ENCODE data around the gene ACVR1. TPM values are rescaled to one million over a fixed set of nuclear protein-coding genes. Genes with fewer than 3 reads are reported as not detected.

The ACVR1 gene
- 8.4 TPM for polyA plus RNA-seq (2013, experiment 1 of 2)
- 8.4 TPM for polyA plus RNA-seq (2013, experiment 2 of 2)

DNA sequence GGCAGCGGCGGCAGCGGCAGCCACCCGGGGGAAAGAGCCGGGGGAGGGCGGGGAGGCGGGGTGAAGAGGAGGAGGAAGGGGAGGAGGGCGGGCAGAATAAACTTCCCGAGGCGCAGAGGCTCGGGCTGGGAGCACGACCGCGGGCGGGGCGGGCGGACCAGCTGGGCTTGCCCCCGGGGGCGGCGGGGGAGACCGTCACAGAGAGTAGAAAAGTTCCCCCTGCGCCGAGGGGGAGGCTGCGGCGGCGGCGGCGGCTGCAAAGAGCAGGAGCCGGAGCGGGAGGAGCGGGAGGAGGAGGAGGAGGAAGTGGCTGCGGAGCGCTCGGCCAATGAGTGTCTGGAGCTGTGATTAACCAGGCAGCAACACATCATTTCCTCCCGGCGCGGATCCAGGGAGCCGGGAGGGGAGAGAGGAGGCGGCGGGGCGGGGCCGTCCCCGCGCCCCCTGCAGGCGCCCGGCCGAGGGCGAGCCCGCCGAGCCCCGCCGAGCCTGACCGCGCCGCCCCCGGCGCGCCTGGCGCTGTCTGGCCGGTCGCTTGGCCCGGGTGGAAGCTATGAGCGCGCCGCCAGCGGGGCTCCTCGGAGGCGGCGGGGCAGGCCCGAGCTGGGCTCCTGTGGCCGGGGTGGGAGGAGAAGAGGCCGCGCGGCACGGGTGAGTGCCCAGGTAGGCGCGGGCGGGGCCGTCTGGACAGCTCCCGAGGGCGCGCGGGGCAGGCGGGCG lies at the start of gene ACVR1:
Gene ACVR1, minus strand, starts transcription at position 265 of the 720 bp plus-strand sequence. CDS start 76,837 bp downstream, outside the sequence.
- no peak within 1 kb of the TSS for H4K8ac ChIP-seq (ENCODE audit: low read depth, low read length)

GRCh38 chr2:157925071-157925470 lies 48.9 kb upstream of the ACVR1 start:
- H3K23ac ChIP-seq (ENCODE audit: low read depth, low read length, poor library complexity) = no peak overlapping the region
- H3K79me1 ChIP-seq (ENCODE audit: low read depth, low read length) = no peaks in the 10 kb centered on the region
- H2BK5ac ChIP-seq (ENCODE audit: low read length) = no peak overlapping the region
- no peak overlapping the region for H2BK15ac ChIP-seq (ENCODE audit: low read length)
- H4K91ac ChIP-seq (ENCODE audit: low read depth, low read length, poor library complexity) = no peak overlapping the region
- no CpG with 5 or more reads among the region's 3 CpGs for WGBS, 2 donors (ENCODE audit: extremely low coverage in 2 of 2, insufficient read length in 2 of 2, insufficient replicate concordance in 1 of 2)
- H3K14ac ChIP-seq (ENCODE audit: low read length) = no peak overlapping the region
- H3K4ac ChIP-seq (ENCODE audit: low read length) = no peak overlapping the region
- no peak for DNase-seq (ENCODE audit: low spot score)
- no peak overlapping the region for H3K4me3 ChIP-seq (ENCODE audit: low read length in 2 of 2)
- H3K4me2 ChIP-seq (ENCODE audit: insufficient read depth, low read length, poor library complexity, severe bottlenecking) = no peak overlapping the region
- no peak overlapping the region for H3K9ac ChIP-seq (ENCODE audit: low read depth, low read length, poor library complexity)
- H3K9me3 ChIP-seq (replicated peaks in 1 of 2; ENCODE audit: control insufficient read depth in 2 of 2, insufficient read depth in 1 of 2, low read depth in 1 of 2, low read length in 2 of 2) = peaks cover 0 to 19% of the 10 kb centered on the region in 2 donors
- H3K36me3 ChIP-seq (replicated peaks in 1 of 2; ENCODE audit: control insufficient read depth in 2 of 2, insufficient read depth in 2 of 2, low read length in 2 of 2) = no peaks in the 10 kb centered on the region
- H2AFZ ChIP-seq (ENCODE audit: low read length) = no peak overlapping the region
- H2AK5ac ChIP-seq (ENCODE audit: low read depth, low read length) = no peak overlapping the region
- no peak overlapping the region for H2BK120ac ChIP-seq (ENCODE audit: low read depth, low read length)
- H4K8ac ChIP-seq (ENCODE audit: low read depth, low read length) = no peak overlapping the region
- H3K27me3 ChIP-seq (ENCODE audit: control insufficient read depth in 3 of 3, insufficient read depth in 3 of 3, low read depth in 1 of 3, low read length in 3 of 3) = peaks cover 0 to 93% (median 4%) of the 10 kb centered on the region in 3 experiments
- no peak overlapping the region for H3K27ac ChIP-seq (replicated peaks; ENCODE audit: low read length)
- no peak overlapping the region for H3K18ac ChIP-seq (ENCODE audit: low read length)
- no peaks in the 10 kb centered on the region for H3K4me1 ChIP-seq (ENCODE audit: control insufficient read depth in 2 of 2, insufficient read depth in 1 of 2, low read depth in 1 of 2, low read length in 2 of 2)
- H2BK12ac ChIP-seq (ENCODE audit: low read length) = no peak overlapping the region

More for the DNA sequence above, at the start of gene ACVR1:
- no peaks in the 10 kb centered on the region for H3K9me3 ChIP-seq (replicated peaks in 1 of 2; ENCODE audit: control insufficient read depth in 2 of 2, insufficient read depth in 1 of 2, low read depth in 1 of 2, low read length in 2 of 2)
- H3K14ac ChIP-seq (ENCODE audit: low read length) = peak within 1 kb of the TSS; percentile 67
- H3K27ac ChIP-seq (replicated peaks; ENCODE audit: low read length) = peak within 1 kb of the TSS; percentile 80
- H3K9ac ChIP-seq (ENCODE audit: low read depth, low read length, poor library complexity) = peak within 1 kb of the TSS; percentile 96
- H2AFZ ChIP-seq (ENCODE audit: low read length) = peak within 1 kb of the TSS; percentile 99
- peaks cover 0 to 22% (median 7%) of the 10 kb centered on the region in 3 experiments for H3K27me3 ChIP-seq (ENCODE audit: control insufficient read depth in 3 of 3, insufficient read depth in 3 of 3, low read depth in 1 of 3, low read length in 3 of 3)
- H3K23ac ChIP-seq (ENCODE audit: low read depth, low read length, poor library complexity) = peak within 1 kb of the TSS; percentile 71
- H2BK5ac ChIP-seq (ENCODE audit: low read length) = peak within 1 kb of the TSS; percentile 53
- peak within 1 kb of the TSS; percentile 97 for H3K18ac ChIP-seq (ENCODE audit: low read length)
- no peak within 1 kb of the TSS for H3K4ac ChIP-seq (ENCODE audit: low read length)
- H3K4me1 ChIP-seq (ENCODE audit: control insufficient read depth in 2 of 2, insufficient read depth in 1 of 2, low read depth in 1 of 2, low read length in 2 of 2) = no peaks in the 10 kb centered on the region
- no peaks in the 10 kb centered on the region for H3K79me1 ChIP-seq (ENCODE audit: low read depth, low read length)
- peak within 1 kb of the TSS; percentile 73 for H3K4me2 ChIP-seq (ENCODE audit: insufficient read depth, low read length, poor library complexity, severe bottlenecking)
- no peak within 1 kb of the TSS for H2AK5ac ChIP-seq (ENCODE audit: low read depth, low read length)
- WGBS, 2 donors (ENCODE audit: extremely low coverage in 2 of 2, insufficient read length in 2 of 2, insufficient replicate concordance in 1 of 2) = no CpG with 5 or more reads among the region's 85 CpGs
- H3K36me3 ChIP-seq (replicated peaks in 1 of 2; ENCODE audit: control insufficient read depth in 2 of 2, insufficient read depth in 2 of 2, low read length in 2 of 2) = no peaks in the 10 kb centered on the region
- no peak within 1 kb of the TSS for H2BK12ac ChIP-seq (ENCODE audit: low read length)
- H2BK120ac ChIP-seq (ENCODE audit: low read depth, low read length) = no peak within 1 kb of the TSS
- no peak within 1 kb of the TSS for H4K91ac ChIP-seq (ENCODE audit: low read depth, low read length, poor library complexity)
- H2BK15ac ChIP-seq (ENCODE audit: low read length) = peak within 1 kb of the TSS; percentile 85
- H3K4me3 ChIP-seq (ENCODE audit: low read length in 2 of 2) = peak within 1 kb of the TSS; percentile 90 to 96
- DNase-seq (ENCODE audit: low spot score) = peak; percentile 93

DNA sequence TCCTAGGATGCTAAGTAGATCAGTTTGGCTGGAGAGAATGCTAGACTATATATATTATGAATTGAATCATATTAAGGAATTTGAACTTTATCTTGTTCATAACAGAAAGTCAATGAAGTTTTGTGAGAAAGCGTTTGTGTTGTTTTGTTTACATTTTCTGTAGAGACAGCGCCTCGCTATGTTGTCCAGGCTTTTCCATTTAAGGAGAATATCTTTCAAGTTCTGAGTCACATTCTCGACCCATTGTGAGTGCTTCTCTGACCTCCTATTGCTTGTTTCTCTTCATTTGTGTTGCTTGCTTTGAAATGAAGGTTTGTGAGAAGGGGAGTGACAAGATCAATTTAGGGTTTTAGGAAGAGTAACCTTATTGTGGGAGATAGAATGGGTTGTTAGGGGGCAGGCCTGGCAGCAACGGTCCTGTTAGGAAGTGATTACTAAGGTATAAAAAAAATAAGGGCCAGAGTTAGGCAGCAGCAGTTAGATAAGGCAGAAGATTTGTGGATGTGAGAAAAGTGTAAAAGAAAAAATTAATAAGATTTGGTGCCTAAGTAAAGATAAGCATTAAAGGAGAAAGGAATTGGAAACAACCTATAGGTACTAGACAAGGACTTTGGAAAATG lies 47.6 kb upstream of the ACVR1 start:
- Histone ChIP-seq H3K36me3 (replicated peaks in 1 of 2; ENCODE audit: control insufficient read depth in 2 of 2, insufficient read depth in 2 of 2, low read length in 2 of 2) (no peaks in the 10 kb centered on the region), H2BK12ac (ENCODE audit: low read length) (no peak overlapping the region), H4K8ac (ENCODE audit: low read depth, low read length) (no peak overlapping the region), H2BK120ac (ENCODE audit: low read depth, low read length) (no peak overlapping the region), H3K27me3 (ENCODE audit: control insufficient read depth in 3 of 3, insufficient read depth in 3 of 3, low read depth in 1 of 3, low read length in 3 of 3) (peaks cover 0 to 93% (median 0%) of the 10 kb centered on the region in 3 experiments), H3K27ac (replicated peaks; ENCODE audit: low read length) (no peak overlapping the region), H2AFZ (ENCODE audit: low read length) (no peak overlapping the region), H3K9me3 (replicated peaks in 1 of 2; ENCODE audit: control insufficient read depth in 2 of 2, insufficient read depth in 1 of 2, low read depth in 1 of 2, low read length in 2 of 2) (peaks cover 0 to 9% of the 10 kb centered on the region in 2 donors), H2BK15ac (ENCODE audit: low read length) (no peak overlapping the region), H3K4me2 (ENCODE audit: insufficient read depth, low read length, poor library complexity, severe bottlenecking) (no peak overlapping the region), H3K9ac (ENCODE audit: low read depth, low read length, poor library complexity) (no peak overlapping the region), H3K23ac (ENCODE audit: low read depth, low read length, poor library complexity) (no peak overlapping the region), H2AK5ac (ENCODE audit: low read depth, low read length) (no peak overlapping the region), H3K18ac (ENCODE audit: low read length) (no peak overlapping the region), H3K4ac (ENCODE audit: low read length) (no peak overlapping the region), H3K4me3 (ENCODE audit: low read length in 2 of 2) (no peak overlapping the region), H4K91ac (ENCODE audit: low read depth, low read length, poor library complexity) (no peak overlapping the region), H3K14ac (ENCODE audit: low read length) (no peak overlapping the region), H3K4me1 (ENCODE audit: control insufficient read depth in 2 of 2, insufficient read depth in 1 of 2, low read depth in 1 of 2, low read length in 2 of 2) (peaks cover 0 to 5% of the 10 kb centered on the region in 2 donors), H2BK5ac (ENCODE audit: low read length) (no peak overlapping the region), H3K79me1 (ENCODE audit: low read depth, low read length) (no peaks in the 10 kb centered on the region)
- no peak for DNase-seq (ENCODE audit: low spot score)
- WGBS, 2 donors (ENCODE audit: extremely low coverage in 2 of 2, insufficient read length in 2 of 2, insufficient replicate concordance in 1 of 2) = no CpG with 5 or more reads among the region's 5 CpGs

DNA sequence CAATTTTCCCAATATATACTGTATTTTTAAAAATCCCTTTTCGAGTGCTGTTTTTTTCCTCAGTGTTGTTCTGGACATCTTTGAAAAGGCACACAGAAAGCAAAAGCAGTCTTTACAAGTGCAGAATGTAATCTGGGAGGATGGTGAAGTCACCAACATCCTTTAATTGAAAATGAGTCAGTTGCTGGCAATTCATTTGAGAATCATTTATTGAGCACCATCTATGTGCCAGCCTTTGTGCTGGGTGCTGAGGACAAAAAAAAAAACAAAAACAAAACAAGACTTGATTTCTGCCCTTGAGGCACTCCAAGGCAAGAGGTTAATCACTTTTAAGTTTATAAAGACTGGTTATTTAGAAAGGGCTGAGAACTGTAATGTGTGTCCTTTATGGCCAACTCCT lies 46.7 kb upstream of the ACVR1 start:
- H2BK5ac ChIP-seq (ENCODE audit: low read length) = no peak overlapping the region
- no peak overlapping the region for H2AK5ac ChIP-seq (ENCODE audit: low read depth, low read length)
- no peak overlapping the region for H2BK12ac ChIP-seq (ENCODE audit: low read length)
- H3K4me2 ChIP-seq (ENCODE audit: insufficient read depth, low read length, poor library complexity, severe bottlenecking) = no peak overlapping the region
- H3K79me1 ChIP-seq (ENCODE audit: low read depth, low read length) = no peaks in the 10 kb centered on the region
- H3K9ac ChIP-seq (ENCODE audit: low read depth, low read length, poor library complexity) = no peak overlapping the region
- no peak for DNase-seq (ENCODE audit: low spot score)
- no peak overlapping the region for H2BK15ac ChIP-seq (ENCODE audit: low read length)
- H2AFZ ChIP-seq (ENCODE audit: low read length) = no peak overlapping the region
- WGBS, 2 donors (ENCODE audit: extremely low coverage in 2 of 2, insufficient read length in 2 of 2, insufficient replicate concordance in 1 of 2) = no CpG with 5 or more reads among the region's 1 CpG
- H3K4me3 ChIP-seq (ENCODE audit: low read length in 2 of 2) = no peak overlapping the region
- H3K23ac ChIP-seq (ENCODE audit: low read depth, low read length, poor library complexity) = no peak overlapping the region
- H3K14ac ChIP-seq (ENCODE audit: low read length) = no peak overlapping the region
- peaks cover 0 to 4% of the 10 kb centered on the region in 2 donors for H3K9me3 ChIP-seq (replicated peaks in 1 of 2; ENCODE audit: control insufficient read depth in 2 of 2, insufficient read depth in 1 of 2, low read depth in 1 of 2, low read length in 2 of 2)
- no peak overlapping the region for H4K8ac ChIP-seq (ENCODE audit: low read depth, low read length)
- H3K27ac ChIP-seq (replicated peaks; ENCODE audit: low read length) = no peak overlapping the region
- H4K91ac ChIP-seq (ENCODE audit: low read depth, low read length, poor library complexity) = no peak overlapping the region
- H3K18ac ChIP-seq (ENCODE audit: low read length) = no peak overlapping the region
- H3K4me1 ChIP-seq (ENCODE audit: control insufficient read depth in 2 of 2, insufficient read depth in 1 of 2, low read depth in 1 of 2, low read length in 2 of 2) = peaks cover 0 to 9% of the 10 kb centered on the region in 2 donors
- no peaks in the 10 kb centered on the region for H3K36me3 ChIP-seq (replicated peaks in 1 of 2; ENCODE audit: control insufficient read depth in 2 of 2, insufficient read depth in 2 of 2, low read length in 2 of 2)
- no peak overlapping the region for H2BK120ac ChIP-seq (ENCODE audit: low read depth, low read length)
- peaks cover 0 to 93% (median 0%) of the 10 kb centered on the region in 3 experiments for H3K27me3 ChIP-seq (ENCODE audit: control insufficient read depth in 3 of 3, insufficient read depth in 3 of 3, low read depth in 1 of 3, low read length in 3 of 3)
- no peak overlapping the region for H3K4ac ChIP-seq (ENCODE audit: low read length)
